Measurements from ENCODE around the gene ZC3H7A. TPM values are rescaled to one million over a fixed set of nuclear protein-coding genes. Genes with fewer than 3 reads are reported as not detected.

The ZC3H7A gene
- total RNA-seq, 2 experiments from 2014 or later: 32.1 to 68.6 TPM

GRCh38 chr16:11738742-11739544, 58.1 kb downstream of the ZC3H7A start:
- peak overlapping the region; percentile 20 for H3K27ac ChIP-seq (ENCODE audit: low read depth, low read length, poor library complexity, severe bottlenecking)
- no TSS peak for BruUV-seq (replicated peaks)
- POLR2A ChIA-PET: interaction anchor here (0.6 to 1.6 kb wide), 5 partner anchors 12 to 889 kb away, joined by 3 to 7 read pairs (median 3); no protein-coding TSS in a partner anchor

GRCh38 chr16:11737713-11738112, 59.3 kb downstream of the ZC3H7A start:
- intact Hi-C loops (cut with micrococcal nuclease; ENCODE audit: unreplicated experiment): no loop called here
- POLR2A ChIA-PET: interaction anchor here (0.7 kb wide), 3 partner anchors 59 to 208 kb away, joined by 3 to 7 read pairs (median 4); partner anchors contain the start of gene ZC3H7A
- CTCF ChIA-PET (ENCODE audit: unreplicated experiment): no interaction called here
- Histone ChIP-seq H3K27ac (ENCODE audit: low read depth, low read length, poor library complexity, severe bottlenecking) (no peak overlapping the region), H3K4me3 (ENCODE audit: low read depth, low read length, poor library complexity, severe bottlenecking) (no peak overlapping the region), H3K4me2 (ENCODE audit: low read length) (peak overlapping the region; percentile 95), H3K9me3 (ENCODE audit: low read length) (no peaks in the 10 kb centered on the region), H3K9me2 (ENCODE audit: insufficient read depth, low read length) (no peaks in the 10 kb centered on the region), H2AFZ (ENCODE audit: low read length) (no peak overlapping the region), H3K4me1 (ENCODE audit: insufficient read depth, low read length, poor library complexity, severe bottlenecking) (peaks cover 81% of the 10 kb centered on the region), H3K79me2 (ENCODE audit: insufficient read depth, low read depth, low read length) (peaks cover 64% of the 10 kb centered on the region), H3K36me3 (ENCODE audit: insufficient read depth, low read length) (peaks cover 69% of the 10 kb centered on the region), H4K20me1 (ENCODE audit: insufficient read depth, low read length) (peaks cover 16% of the 10 kb centered on the region; the same call in 1 of the 2 replicates)
- no peak for DNase-seq (ENCODE audit: low spot score)
- TF ChIP-seq EZH2phosphoT487 (IDR thresholded peaks at IDR 0.05; ENCODE audit: borderline replicate concordance, low read depth, low read length) (no peak), CTCF (conservative IDR thresholded peaks at IDR 0.05; ENCODE audit: low read length) (no peak)
- BruUV-seq (replicated peaks): no TSS peak

More at GRCh38 chr16:11738742-11739544, 58.1 kb downstream of the ZC3H7A start:
- Histone ChIP-seq H3K79me2 (ENCODE audit: insufficient read depth, low read depth, low read length) (peaks cover 64% of the 10 kb centered on the region), H2AFZ (ENCODE audit: low read length) (no peak overlapping the region), H3K4me1 (ENCODE audit: insufficient read depth, low read length, poor library complexity, severe bottlenecking) (peaks cover 79% of the 10 kb centered on the region), H3K4me2 (ENCODE audit: low read length) (peak overlapping the region; percentile 95), H3K9me2 (ENCODE audit: insufficient read depth, low read length) (no peaks in the 10 kb centered on the region), H3K36me3 (ENCODE audit: insufficient read depth, low read length) (peaks cover 58% of the 10 kb centered on the region), H3K4me3 (ENCODE audit: low read depth, low read length, poor library complexity, severe bottlenecking) (peak overlapping the region; percentile 97), H4K20me1 (ENCODE audit: insufficient read depth, low read length) (peaks cover 16% of the 10 kb centered on the region; the same call in 1 of the 2 replicates), H3K9me3 (ENCODE audit: low read length) (no peaks in the 10 kb centered on the region)
- intact Hi-C loops (cut with micrococcal nuclease; ENCODE audit: unreplicated experiment): no loop called here
- CTCF ChIA-PET (ENCODE audit: unreplicated experiment): no interaction called here
- TF ChIP-seq EZH2phosphoT487 (IDR thresholded peaks at IDR 0.05; ENCODE audit: borderline replicate concordance, low read depth, low read length) (no peak), CTCF (conservative IDR thresholded peaks at IDR 0.05; ENCODE audit: low read length) (no peak)
- DNase-seq (ENCODE audit: low spot score): no peak

GRCh38 chr16:11736903-11737302, 60.2 kb downstream of the ZC3H7A start:
- intact Hi-C loops (cut with micrococcal nuclease; ENCODE audit: unreplicated experiment): no loop called here
- no TSS peak for BruUV-seq (replicated peaks)
- peaks cover 62% of the 10 kb centered on the region for H3K79me2 ChIP-seq (ENCODE audit: insufficient read depth, low read depth, low read length)
- ChIA-PET CTCF (ENCODE audit: unreplicated experiment) (no interaction called here), POLR2A (interaction anchor here (0.7 to 1.7 kb wide), 6 partner anchors 18 to 191 kb away, joined by 3 to 10 read pairs (median 5); partner anchors contain the start of gene ZC3H7A)
- no peak overlapping the region for H2AFZ ChIP-seq (ENCODE audit: low read length)
- no peaks in the 10 kb centered on the region for H3K9me3 ChIP-seq (ENCODE audit: low read length)
- no peaks in the 10 kb centered on the region for H3K9me2 ChIP-seq (ENCODE audit: insufficient read depth, low read length)
- H4K20me1 ChIP-seq (ENCODE audit: insufficient read depth, low read length): peaks cover 16% of the 10 kb centered on the region; the same call in 1 of the 2 replicates
- DNase-seq (ENCODE audit: low spot score): no peak
- peaks cover 77% of the 10 kb centered on the region for H3K36me3 ChIP-seq (ENCODE audit: insufficient read depth, low read length)
- H3K4me1 ChIP-seq (ENCODE audit: insufficient read depth, low read length, poor library complexity, severe bottlenecking): peaks cover 89% of the 10 kb centered on the region
- no peak overlapping the region for H3K27ac ChIP-seq (ENCODE audit: low read depth, low read length, poor library complexity, severe bottlenecking)
- H3K4me2 ChIP-seq (ENCODE audit: low read length): no peak overlapping the region
- H3K4me3 ChIP-seq (ENCODE audit: low read depth, low read length, poor library complexity, severe bottlenecking): no peak overlapping the region
- TF ChIP-seq CTCF (conservative IDR thresholded peaks at IDR 0.05; ENCODE audit: low read length): no peak
- TF ChIP-seq EZH2phosphoT487 (IDR thresholded peaks at IDR 0.05; ENCODE audit: borderline replicate concordance, low read depth, low read length): no peak
